Pons (tissue), 1 donor: Measurements from ENCODE around the gene BATF2.
"Not testable (repeated sequence)": the region's sequence is repeated elsewhere in the genome, so short reads cannot be mapped to it uniquely, and the experiment has no call there.

Experiments
- DNase-seq: peaks from one replicate; pipeline ENCODE4 v3.0.0-alpha.2; 2016; ENCODE audit warnings: low spot score

The BATF2 gene

GRCh38 chr11:65013888-65014725, 17.3 kb upstream of the BATF2 start, which contains the start of gene ARL2:
TSS of gene ARL2 (plus strand) at chr11:65014160. CDS start at chr11:65014208, 48 bp downstream.
- peak; percentile 83 for DNase-seq

- peak; percentile 80 for DNase-seq
Observed at GRCh38 chr11:65013130-65013887, 16.5 kb upstream of the BATF2 start.

GRCh38 chr11:65008873-65009272, 12.1 kb upstream of the BATF2 start:
- DNase-seq, result no peak

- no peak for DNase-seq
Observed at GRCh38 chr11:65008016-65008415, 11.2 kb upstream of the BATF2 start.

GRCh38 chr11:65003968-65004367, 7.2 kb upstream of the BATF2 start:
- not testable (repeated sequence) for DNase-seq

GRCh38 chr11:65003282-65003681, 6.5 kb upstream of the BATF2 start:
- DNase-seq, result no peak

- no peak for DNase-seq
Observed at GRCh38 chr11:65002706-65003105, 5.9 kb upstream of the BATF2 start.

- no peak for DNase-seq
Observed at GRCh38 chr11:64999478-64999877, 2.7 kb upstream of the BATF2 start.

GRCh38 chr11:64998690-64999431, 2.1 kb upstream of the BATF2 start:
- DNase-seq, result no peak

GRCh38 chr11:64998141-64998540, 1.4 kb upstream of the BATF2 start:
- DNase-seq, result no peak

GRCh38 chr11:64996327-64996709, 453 bp downstream of the BATF2 start:
- DNase-seq, result no peak

- DNase-seq, result no peak
Observed at GRCh38 chr11:64994318-64994717, 2.5 kb downstream of the BATF2 start.

- no peak for DNase-seq
Observed at GRCh38 chr11:64990222-64990923, 6.4 kb downstream of the BATF2 start.

- DNase-seq, result no peak
Observed at GRCh38 chr11:64989416-64989815, 7.4 kb downstream of the BATF2 start.

- no peak for DNase-seq
Observed at GRCh38 chr11:64987998-64988854, 8.5 kb downstream of the BATF2 start.

- DNase-seq, result not testable (repeated sequence)
Observed at GRCh38 chr11:64983339-64983738, 13.4 kb downstream of the BATF2 start.

- no peak for DNase-seq
Observed at GRCh38 chr11:64976651-64977050, 20.1 kb downstream of the BATF2 start.

- no peak for DNase-seq
Observed at GRCh38 chr11:64974124-64974523, 22.6 kb downstream of the BATF2 start.

GRCh38 chr11:64971421-64972233, 25.1 kb downstream of the BATF2 start, which contains the start of gene MAJIN:
TSS of gene MAJIN (minus strand) at chr11:64972108. CDS start at chr11:64959405, 12,703 bp downstream.
- peak; percentile 67 for DNase-seq

GRCh38 chr11:64970731-64971151, 26.0 kb downstream of the BATF2 start:
- no peak for DNase-seq
